ENCODE results near the gene RPTN. TPM values are rescaled to one million over a fixed set of nuclear protein-coding genes. Genes with fewer than 3 reads are reported as not detected.

The RPTN gene
- total RNA-seq, 1 experiment from 2014 or later: not detected

- Mint-ChIP-seq H3K4me1 (ENCODE audit: low read depth, unreplicated experiment) (peaks cover 17% of the 10 kb centered on the region), H3K4me3 (ENCODE audit: low read depth, unreplicated experiment) (no peak overlapping the region), H3K27ac (ENCODE audit: unreplicated experiment) (no peak overlapping the region), H3K9me3 (ENCODE audit: low read depth, unreplicated experiment) (no peaks in the 10 kb centered on the region), H3K27me3 (ENCODE audit: unreplicated experiment) (peaks cover 53% of the 10 kb centered on the region), H3K36me3 (ENCODE audit: insufficient read depth, unreplicated experiment) (peaks cover 8% of the 10 kb centered on the region)
- no TSS peak for BruUV-seq (replicated peaks)
- intact Hi-C loops (cut with micrococcal nuclease; ENCODE audit: unreplicated experiment): loop anchor here (5.0 kb wide), 1 partner anchor 201 kb away; no protein-coding TSS in a partner anchor
- CTCF ChIA-PET: interaction anchor here (0.9 to 1.8 kb wide), 2 partner anchors 19 to 267 kb away, joined by 3 to 11 read pairs; no protein-coding TSS in a partner anchor
- no peak for TF ChIP-seq CTCF (IDR thresholded peaks at IDR 0.05; ENCODE audit: unreplicated experiment)
- no peak for DNase-seq
Measured at GRCh38 chr1:152191260-152191659, 32.2 kb upstream of the RPTN start.

GRCh38 chr1:152190589-152190988 is 31.6 kb upstream of the RPTN start:
- Mint-ChIP-seq H3K4me1 (ENCODE audit: low read depth, unreplicated experiment) (peaks cover 19% of the 10 kb centered on the region), H3K4me3 (ENCODE audit: low read depth, unreplicated experiment) (no peak overlapping the region), H3K36me3 (ENCODE audit: insufficient read depth, unreplicated experiment) (peaks cover 8% of the 10 kb centered on the region), H3K27me3 (ENCODE audit: unreplicated experiment) (peaks cover 53% of the 10 kb centered on the region), H3K9me3 (ENCODE audit: low read depth, unreplicated experiment) (no peaks in the 10 kb centered on the region), H3K27ac (ENCODE audit: unreplicated experiment) (no peak overlapping the region)
- no peak for DNase-seq
- TF ChIP-seq CTCF (IDR thresholded peaks at IDR 0.05; ENCODE audit: unreplicated experiment): no peak
- CTCF ChIA-PET: interaction anchor here (0.9 to 1.8 kb wide), 2 partner anchors 18 to 268 kb away, joined by 3 to 11 read pairs; no protein-coding TSS in a partner anchor
- intact Hi-C loops (cut with micrococcal nuclease; ENCODE audit: unreplicated experiment): loop anchor here (1.0 to 5.0 kb wide), 2 partner anchors 202 to 251 kb away; no protein-coding TSS in a partner anchor
- no TSS peak for BruUV-seq (replicated peaks)

- DNase-seq: peak; percentile 77
- Mint-ChIP-seq H3K4me3 (ENCODE audit: low read depth, unreplicated experiment) (peak overlapping the region; percentile 71), H3K4me1 (ENCODE audit: low read depth, unreplicated experiment) (peaks cover 27% of the 10 kb centered on the region), H3K27ac (ENCODE audit: unreplicated experiment) (no peak overlapping the region), H3K27me3 (ENCODE audit: unreplicated experiment) (peaks cover 61% of the 10 kb centered on the region), H3K9me3 (ENCODE audit: low read depth, unreplicated experiment) (no peaks in the 10 kb centered on the region), H3K36me3 (ENCODE audit: insufficient read depth, unreplicated experiment) (peaks cover 8% of the 10 kb centered on the region)
- no TSS peak for BruUV-seq (replicated peaks)
- intact Hi-C loops (cut with micrococcal nuclease; ENCODE audit: unreplicated experiment): loop anchor here (1.0 to 5.0 kb wide), 4 partner anchors 157 to 253 kb away; no protein-coding TSS in a partner anchor
- CTCF ChIA-PET: interaction anchor here (1.0 to 4.1 kb wide), 6 partner anchors 142 to 270 kb away, joined by 3 to 47 read pairs (median 6); no protein-coding TSS in a partner anchor
- peak; percentile 71 for TF ChIP-seq CTCF (IDR thresholded peaks at IDR 0.05; ENCODE audit: unreplicated experiment)
Measured at GRCh38 chr1:152189657-152190442, 30.8 kb upstream of the RPTN start.

- CTCF ChIA-PET: interaction anchor here (0.7 to 4.1 kb wide), 9 partner anchors 9 to 271 kb away, joined by 3 to 47 read pairs (median 3); no protein-coding TSS in a partner anchor
- Mint-ChIP-seq H3K27me3 (ENCODE audit: unreplicated experiment) (peaks cover 61% of the 10 kb centered on the region), H3K36me3 (ENCODE audit: insufficient read depth, unreplicated experiment) (peaks cover 8% of the 10 kb centered on the region), H3K27ac (ENCODE audit: unreplicated experiment) (no peak overlapping the region), H3K4me3 (ENCODE audit: low read depth, unreplicated experiment) (peak overlapping the region; percentile 71), H3K9me3 (ENCODE audit: low read depth, unreplicated experiment) (no peaks in the 10 kb centered on the region), H3K4me1 (ENCODE audit: low read depth, unreplicated experiment) (peaks cover 27% of the 10 kb centered on the region)
- DNase-seq: peak; percentile 87
- intact Hi-C loops (cut with micrococcal nuclease; ENCODE audit: unreplicated experiment): loop anchor here (1.0 to 5.0 kb wide), 3 partner anchors 158 to 269 kb away; no protein-coding TSS in a partner anchor
- TF ChIP-seq CTCF (IDR thresholded peaks at IDR 0.05; ENCODE audit: unreplicated experiment): peak; percentile 96
- no TSS peak for BruUV-seq (replicated peaks)
Measured at GRCh38 chr1:152188673-152189591, 29.9 kb upstream of the RPTN start.
